OCI-LY7 (cell line): ENCODE results near the gene FBF1. TPM values are rescaled to one million over a fixed set of nuclear protein-coding genes. Genes with fewer than 3 reads are reported as not detected.

ENCODE experiments used
- BruUV-seq: library from RNA; stranded (reverse); fragments of 400-500 nt; replicated peaks from 2 replicates; lab custom pipeline; 2021; lab: Mats Ljungman, UMichigan
- CTCF ChIA-PET: fragments of 300-600 bp; sonication (Branson Sonifier 250); formaldehyde crosslinking; loops from one replicate; lab custom pipeline; 2022; ENCODE audit warnings: antibody characterized with exemption; ENCODE audit not compliant: unreplicated experiment; lab: Charles Lee
- POLR2A ChIA-PET: fragments of 300-600 bp; sonication (Branson Sonifier 250); formaldehyde crosslinking; loops from one replicate; lab custom pipeline; 2022; ENCODE audit warnings: antibody characterized with exemption; lab: Charles Lee
- DNase-seq: peaks from one replicate; pipeline ENCODE4 v3.0.0-alpha.2; 2015; ENCODE audit warnings: low spot score
- H2AFZ ChIP-seq: fragments of 200-600 bp; sonication (generic), shearing (Covaris generic); 2 replicates; pipeline ENCODE4 v1.6.1; 2014; ENCODE audit warnings: mild to moderate bottlenecking, antibody characterized with exemption, low read length, moderate library complexity
- H3K27ac ChIP-seq: fragments of 200-600 bp; sonication (generic); 2 replicates; pipeline ENCODE4 v1.5.1; 2014; ENCODE audit warnings: mixed run types, low read depth, mild to moderate bottlenecking, moderate library complexity, low read length, inconsistent platforms; ENCODE audit not compliant: poor library complexity, severe bottlenecking
- H3K36me3 ChIP-seq: fragments of 200-600 bp; sonication (generic); 2 replicates; pipeline ENCODE4 v1.6.1; 2014; ENCODE audit warnings: mild to moderate bottlenecking, antibody characterized with exemption, low read length, moderate library complexity, mixed read lengths; ENCODE audit not compliant: insufficient read depth
- H3K4me1 ChIP-seq: fragments of 200-600 bp; sonication (generic); 2 replicates; pipeline ENCODE4 v1.5.1; 2014; ENCODE audit warnings: mild to moderate bottlenecking, low read length; ENCODE audit not compliant: insufficient read depth, poor library complexity, severe bottlenecking
- H3K4me2 ChIP-seq: fragments of 200-600 bp; sonication (generic); 2 replicates; pipeline ENCODE4 v1.6.1; 2014; ENCODE audit warnings: mild to moderate bottlenecking, low read length
- H3K4me3 ChIP-seq: fragments of 200-600 bp; sonication (generic); 2 replicates; pipeline ENCODE4 v1.5.1; 2014; ENCODE audit warnings: mild to moderate bottlenecking, low read depth, low read length; ENCODE audit not compliant: poor library complexity, severe bottlenecking
- H3K79me2 ChIP-seq: fragments of 200-600 bp; sonication (generic); 2 replicates; pipeline ENCODE4 v1.6.1; 2016; ENCODE audit warnings: low read depth, mild to moderate bottlenecking, low read length, moderate library complexity, mixed read lengths; ENCODE audit not compliant: insufficient read depth
- H3K9me2 ChIP-seq: fragments of 200-600 bp; sonication (generic); 2 replicates; pipeline ENCODE4 v1.6.1; 2016; ENCODE audit warnings: mild to moderate bottlenecking, low read length, mixed read lengths; ENCODE audit not compliant: insufficient read depth
- H3K9me3 ChIP-seq: fragments of 200-600 bp; sonication (generic); 2 replicates; pipeline ENCODE4 v1.6.1; 2014; ENCODE audit warnings: mild to moderate bottlenecking, mixed run types, low read length, mixed read lengths
- H4K20me1 ChIP-seq: fragments of 200-600 bp; sonication (generic); 2 replicates; pipeline ENCODE4 v1.6.1; 2014; ENCODE audit warnings: mild to moderate bottlenecking, antibody characterized with exemption, low read length, moderate library complexity, mixed read lengths; ENCODE audit not compliant: insufficient read depth
- EZH2phosphoT487 ChIP-seq: fragments of 200-600 bp; sonication (generic); IDR thresholded peaks from 2 replicates; pipeline ENCODE4 v1.6.1; 2018; ENCODE audit warnings: low read depth, borderline replicate concordance, mild to moderate bottlenecking, mixed run types, antibody characterized with exemption, low read length, moderate library complexity, mixed read lengths
- intact Hi-C: fragments of 100-400 bp; cut with micrococcal nuclease; formaldehyde crosslinking; loops from one replicate; pipeline ENCODE4 v1.10.0; 2022; ENCODE audit not compliant: unreplicated experiment
- total RNA-seq, 2 experiments: library from RNA; depleted of rRNA in 1 of 2; stranded (reverse); fragments of >200 nt in 1 of 2; shearing (Covaris generic) in 1 of 2; gene quantifications; 2 replicates each; pipeline ENCODE4 v1.2.3, GENCODE V29; 2014 to 2022
- TF ChIP-seq, protein P1 (sequence below): fragments of 200-600 bp; sonication (generic); conservative IDR thresholded peaks from 2 replicates; pipeline ENCODE4 v1.5.1; 2014; ENCODE audit warnings: mild to moderate bottlenecking, antibody characterized with exemption, low read length, moderate library complexity, mixed read lengths

FBF1 gene
- total RNA-seq, 2 experiments from 2014 or later: 34.6 to 47.9 TPM

DNA sequence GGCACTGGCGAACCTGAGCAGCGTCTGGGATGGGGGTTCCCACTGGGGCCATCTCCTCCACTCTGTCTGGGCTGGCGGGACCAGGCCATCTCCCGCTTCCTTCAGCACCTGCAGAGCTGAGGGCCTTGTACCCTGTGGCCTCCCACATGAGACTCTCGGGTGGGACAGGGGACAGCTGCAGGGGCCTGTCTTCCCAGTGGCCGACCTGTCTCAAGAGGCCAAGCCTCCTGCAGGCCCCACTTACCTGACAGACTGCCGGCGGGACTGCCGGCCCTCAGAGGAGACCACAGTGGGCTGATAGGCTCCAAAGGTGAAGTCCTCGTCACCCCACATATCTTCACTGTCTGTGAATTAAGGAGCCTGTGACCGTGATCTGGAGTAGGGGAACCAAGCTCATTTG lies 15.7 kb downstream of the FBF1 start:
- no peak overlapping the region for H3K27ac ChIP-seq
- intact Hi-C loops: no loop called here
- TF ChIP-seq, protein P1, sequence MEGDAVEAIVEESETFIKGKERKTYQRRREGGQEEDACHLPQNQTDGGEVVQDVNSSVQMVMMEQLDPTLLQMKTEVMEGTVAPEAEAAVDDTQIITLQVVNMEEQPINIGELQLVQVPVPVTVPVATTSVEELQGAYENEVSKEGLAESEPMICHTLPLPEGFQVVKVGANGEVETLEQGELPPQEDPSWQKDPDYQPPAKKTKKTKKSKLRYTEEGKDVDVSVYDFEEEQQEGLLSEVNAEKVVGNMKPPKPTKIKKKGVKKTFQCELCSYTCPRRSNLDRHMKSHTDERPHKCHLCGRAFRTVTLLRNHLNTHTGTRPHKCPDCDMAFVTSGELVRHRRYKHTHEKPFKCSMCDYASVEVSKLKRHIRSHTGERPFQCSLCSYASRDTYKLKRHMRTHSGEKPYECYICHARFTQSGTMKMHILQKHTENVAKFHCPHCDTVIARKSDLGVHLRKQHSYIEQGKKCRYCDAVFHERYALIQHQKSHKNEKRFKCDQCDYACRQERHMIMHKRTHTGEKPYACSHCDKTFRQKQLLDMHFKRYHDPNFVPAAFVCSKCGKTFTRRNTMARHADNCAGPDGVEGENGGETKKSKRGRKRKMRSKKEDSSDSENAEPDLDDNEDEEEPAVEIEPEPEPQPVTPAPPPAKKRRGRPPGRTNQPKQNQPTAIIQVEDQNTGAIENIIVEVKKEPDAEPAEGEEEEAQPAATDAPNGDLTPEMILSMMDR: no peak
- TF ChIP-seq EZH2phosphoT487: no peak
- ChIA-PET POLR2A (interaction anchor here (1.0 kb wide), 1 partner anchor 611 kb away, joined by 3 read pairs; no protein-coding TSS in a partner anchor), CTCF (interaction anchor here (1.0 kb wide), 1 partner anchor 15 kb away, joined by 5 read pairs; no protein-coding TSS in a partner anchor)
- H3K36me3 ChIP-seq: no peaks in the 10 kb centered on the region
- no peak overlapping the region for H3K4me2 ChIP-seq
- H4K20me1 ChIP-seq: no peaks in the 10 kb centered on the region
- no peak overlapping the region for H2AFZ ChIP-seq
- H3K9me3 ChIP-seq: no peaks in the 10 kb centered on the region
- DNase-seq: no peak
- H3K4me1 ChIP-seq: no peaks in the 10 kb centered on the region
- no TSS peak for BruUV-seq
- H3K79me2 ChIP-seq: no peaks in the 10 kb centered on the region
- no peak overlapping the region for H3K4me3 ChIP-seq
- no peaks in the 10 kb centered on the region for H3K9me2 ChIP-seq

DNA sequence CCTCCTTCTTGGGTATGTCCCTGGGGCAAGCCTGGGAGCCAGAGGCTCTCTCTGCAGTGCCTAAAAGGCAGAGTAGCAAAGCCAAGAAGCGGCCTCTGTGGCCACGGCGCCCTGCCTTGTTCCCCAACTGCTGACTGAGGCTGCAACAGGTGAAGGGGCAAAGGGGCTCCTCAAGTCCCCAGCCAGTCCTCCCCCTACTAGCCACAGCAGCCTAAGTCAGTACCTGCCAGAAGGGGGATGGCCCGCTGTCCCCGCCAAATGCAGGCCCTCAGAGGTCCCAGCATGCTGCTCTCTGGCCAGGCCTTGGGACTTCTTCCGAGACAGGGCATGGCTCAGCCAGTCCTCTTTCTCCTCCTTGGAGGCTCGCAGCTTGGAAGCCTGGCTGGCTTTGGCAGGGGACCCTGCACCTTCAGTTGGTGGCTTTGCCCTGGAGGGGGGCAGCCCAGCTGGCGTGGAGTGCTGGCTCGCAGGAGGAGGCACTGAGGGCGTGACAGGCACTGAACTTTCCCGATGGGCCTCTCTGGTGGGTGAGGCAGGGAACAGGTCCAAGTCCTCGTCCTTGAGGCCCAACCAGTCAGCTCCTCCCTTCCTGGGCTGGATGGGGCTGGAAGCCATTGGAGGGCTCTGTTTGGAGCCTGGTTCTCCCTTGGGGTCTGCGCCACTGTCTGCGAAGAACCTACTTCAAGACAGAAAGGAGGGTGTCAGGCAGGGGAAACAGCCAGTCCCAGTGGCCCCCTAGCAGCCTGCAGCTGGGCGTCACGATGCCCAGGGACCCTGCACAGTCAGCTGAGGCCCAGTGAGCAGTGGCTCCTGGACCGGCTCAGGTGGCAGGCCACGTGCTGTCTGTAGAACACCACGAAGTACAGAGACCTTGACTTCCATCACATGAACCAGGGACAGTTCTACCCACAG lies 17.6 kb downstream of the FBF1 start:
- TF ChIP-seq EZH2phosphoT487: no peak
- TF ChIP-seq, protein P1: no peak
- no peak overlapping the region for H3K4me2 ChIP-seq

More for the DNA sequence above, 17.6 kb downstream of the FBF1 start:
- intact Hi-C loops: no loop called here
- Histone ChIP-seq H3K4me3 (no peak overlapping the region), H2AFZ (no peak overlapping the region), H3K4me1 (no peaks in the 10 kb centered on the region), H4K20me1 (no peaks in the 10 kb centered on the region), H3K9me2 (no peaks in the 10 kb centered on the region), H3K27ac (no peak overlapping the region), H3K36me3 (no peaks in the 10 kb centered on the region), H3K79me2 (no peaks in the 10 kb centered on the region), H3K9me3 (no peaks in the 10 kb centered on the region)
- BruUV-seq: no TSS peak
- CTCF ChIA-PET: interaction anchor here (0.5 kb wide), 1 partner anchor 8 kb away, joined by 17 read pairs; no protein-coding TSS in a partner anchor
- POLR2A ChIA-PET: no interaction called here
- no peak for DNase-seq
